ENCODE measurements around the gene DNAH3. TPM values are rescaled to one million over a fixed set of nuclear protein-coding genes. Genes with fewer than 3 reads are reported as not detected.
A peak's percentile ranks its signal among the peaks of the same experiment; 100 is the strongest.
"Not testable (repeated sequence)": the region's sequence is repeated elsewhere in the genome, so short reads cannot be mapped to it uniquely, and the experiment has no call there.

Gene DNAH3
- total RNA-seq, result under 1 TPM in 1 of 2 donors, not detected in 1; 0.21 TPM
- long read RNA-seq, partial matches to known transcripts, result 0 of 1 reads
- long read RNA-seq, other reads (novel, unspliced or antisense), result 1 of 1 reads

DNA sequence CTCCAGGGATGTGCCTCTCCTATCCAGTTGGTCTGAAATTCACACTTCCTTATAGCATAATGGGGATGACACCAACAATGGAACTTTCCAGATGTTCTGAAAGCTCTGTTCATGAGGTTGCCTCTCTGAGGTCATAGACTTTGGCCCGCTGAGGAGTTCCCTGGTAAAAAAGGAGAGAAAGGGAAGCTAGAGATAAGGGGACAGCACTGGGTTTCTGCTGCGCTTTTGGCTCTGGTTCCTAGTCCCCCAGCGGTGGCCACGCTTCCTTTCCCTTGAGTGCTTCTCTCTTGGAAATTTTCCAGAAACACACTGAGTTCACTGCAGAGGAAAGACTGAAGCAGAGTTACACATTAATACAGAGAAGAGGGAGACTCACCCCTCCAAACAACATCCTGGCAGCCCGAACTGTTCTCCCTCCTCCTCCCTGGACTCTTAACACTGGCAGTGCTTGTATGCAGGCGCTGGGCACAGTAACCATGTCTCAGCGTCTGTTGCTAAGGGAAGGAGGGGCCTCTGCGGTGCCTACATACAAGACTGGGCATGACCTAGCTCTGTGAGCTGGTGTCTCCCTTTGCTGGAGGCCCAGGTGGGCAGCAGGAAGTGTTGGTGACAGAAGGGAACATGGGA lies at the start of gene DNAH3:
TSS of gene DNAH3 (minus strand) at position 472 of the 627 bp plus-strand sequence. CDS start 527 bp downstream, outside the sequence.
- DNase-seq, result no peak
- intact Hi-C loops (cut with DNase I), result no loop called here
- ATAC-seq, result peak; percentile 12 to 26

- intact Hi-C loops (cut with DNase I), result loop anchor here (10.0 kb wide), 2 partner anchors 65 to 355 kb away; no protein-coding TSS in a partner anchor
- DNase-seq (no peak), ATAC-seq (no peak)
Observed at GRCh38 chr16:21199607-21200218, 49.1 kb upstream of the DNAH3 start.

DNA sequence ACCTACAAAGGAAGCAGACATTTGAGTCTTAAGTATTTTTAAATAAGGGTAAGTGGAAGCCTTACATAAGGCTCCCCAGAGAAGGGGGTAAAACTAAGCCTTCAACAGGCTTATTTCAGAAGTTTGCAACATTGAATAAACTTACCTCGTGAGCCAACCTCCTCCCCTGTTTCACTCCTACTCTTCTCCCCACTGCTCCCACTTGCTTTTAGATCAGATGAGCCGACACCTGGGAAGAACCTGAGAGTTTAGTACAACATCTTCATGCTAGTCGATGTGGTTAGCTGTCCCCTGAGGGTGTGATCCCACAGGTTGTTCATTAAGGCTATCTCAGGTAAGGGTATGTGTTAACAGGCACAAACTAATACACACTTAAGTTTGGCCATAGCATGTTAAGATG lies 47.0 kb upstream of the DNAH3 start:
- no peak for ATAC-seq

GRCh38 chr16:21197112-21197511 lies 46.5 kb upstream of the DNAH3 start:
- intact Hi-C loops (cut with DNase I), result loop anchor here in 1 of 2 donors (10.0 kb wide), 1 partner anchor 358 kb away; no protein-coding TSS in a partner anchor
- DNase-seq (no peak), ATAC-seq (no peak)

More for the DNA sequence above, 47.0 kb upstream of the DNAH3 start:
- DNase-seq, result no peak
- intact Hi-C loops (cut with DNase I), result loop anchor here in 1 of 2 donors (10.0 kb wide), 1 partner anchor 357 kb away; no protein-coding TSS in a partner anchor

DNA sequence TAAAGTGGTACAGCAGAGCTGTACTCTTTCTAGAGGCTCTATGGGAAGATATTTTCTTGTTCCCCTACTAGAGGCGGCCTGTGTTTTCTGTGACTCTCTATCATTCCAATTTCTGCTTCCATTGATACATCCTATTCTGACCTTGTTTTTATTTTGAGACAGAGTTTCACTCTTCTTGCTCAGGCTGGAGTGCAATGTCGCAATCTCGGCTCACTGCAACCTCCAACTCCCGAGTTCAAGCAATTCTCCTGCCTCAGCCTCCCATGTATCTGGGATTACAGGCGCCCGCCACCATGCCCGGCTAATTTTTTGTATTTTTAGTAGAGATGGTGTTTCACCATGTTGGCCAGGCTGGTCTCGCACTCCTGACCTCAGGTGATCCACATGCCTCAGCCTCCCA lies 44.7 kb upstream of the DNAH3 start:
- not testable (repeated sequence) for ATAC-seq, DNase-seq
- intact Hi-C loops (cut with DNase I), result loop anchor here in 1 of 2 donors (10.0 kb wide), 1 partner anchor 359 kb away; no protein-coding TSS in a partner anchor

DNA sequence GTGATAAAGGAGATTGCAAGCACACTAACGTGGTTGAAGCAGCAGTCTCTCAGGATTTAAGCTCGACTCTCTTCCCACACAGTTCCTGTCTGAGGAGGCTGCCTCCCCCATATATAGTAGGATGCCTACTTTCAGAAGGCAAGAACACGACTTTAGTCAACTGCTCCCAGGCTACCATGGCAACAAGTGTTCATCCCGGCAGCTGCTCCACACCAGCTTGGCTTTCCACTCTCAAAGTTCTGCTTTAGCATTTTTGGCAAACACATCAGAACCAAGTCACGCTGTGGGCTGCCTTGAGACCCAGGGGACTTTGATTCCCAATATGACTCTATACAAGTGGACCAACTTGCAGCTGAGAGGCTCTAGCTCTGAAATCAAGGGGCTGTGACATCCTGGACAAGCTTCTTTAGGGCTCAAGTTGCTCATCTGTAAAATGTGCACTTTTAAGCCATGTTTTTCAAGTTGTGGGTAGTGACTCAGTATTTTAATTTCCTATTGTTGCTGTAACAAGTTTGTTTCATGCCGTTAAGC lies 44.2 kb upstream of the DNAH3 start:
- intact Hi-C loops (cut with DNase I), result loop anchor here (5.0 to 10.0 kb wide), 2 partner anchors 107 to 360 kb away; no protein-coding TSS in a partner anchor
- no peak for ATAC-seq

GRCh38 chr16:21192991-21193390 lies 42.3 kb upstream of the DNAH3 start:
- ATAC-seq, result no peak
- intact Hi-C loops (cut with DNase I), result loop anchor here (5.0 to 10.0 kb wide), 2 partner anchors 109 to 362 kb away; no protein-coding TSS in a partner anchor
- no peak for DNase-seq

More for the DNA sequence above, 44.2 kb upstream of the DNAH3 start:
- DNase-seq, result no peak

- ATAC-seq (no peak), DNase-seq (no peak)
- intact Hi-C loops (cut with DNase I), result loop anchor here (5.0 to 10.0 kb wide), 2 partner anchors 112 to 364 kb away; no protein-coding TSS in a partner anchor
Observed at GRCh38 chr16:21190599-21190998, 40.0 kb upstream of the DNAH3 start.

DNA sequence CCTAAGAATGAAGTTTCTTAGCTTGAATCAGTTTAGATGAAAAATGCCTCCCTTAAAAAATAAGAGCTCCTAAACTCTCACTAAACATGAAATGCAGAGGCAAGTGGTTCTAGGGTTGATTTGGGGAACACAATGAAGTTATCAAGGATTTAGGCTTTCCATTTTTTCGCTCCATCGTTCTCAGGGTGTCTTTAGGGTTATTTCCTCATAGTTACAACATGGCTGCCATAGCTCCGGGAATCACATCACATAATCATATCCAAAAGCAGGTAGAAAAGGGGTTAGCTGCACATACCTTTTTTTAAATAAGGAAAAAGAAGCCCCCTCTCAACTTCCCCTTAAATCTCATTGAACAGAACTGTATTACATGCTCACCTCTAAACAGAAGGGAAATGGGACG lies 39.4 kb upstream of the DNAH3 start:
- DNase-seq, result no peak
- intact Hi-C loops (cut with DNase I), result loop anchor here (5.0 to 10.0 kb wide), 2 partner anchors 112 to 365 kb away; no protein-coding TSS in a partner anchor
- no peak for ATAC-seq

DNA sequence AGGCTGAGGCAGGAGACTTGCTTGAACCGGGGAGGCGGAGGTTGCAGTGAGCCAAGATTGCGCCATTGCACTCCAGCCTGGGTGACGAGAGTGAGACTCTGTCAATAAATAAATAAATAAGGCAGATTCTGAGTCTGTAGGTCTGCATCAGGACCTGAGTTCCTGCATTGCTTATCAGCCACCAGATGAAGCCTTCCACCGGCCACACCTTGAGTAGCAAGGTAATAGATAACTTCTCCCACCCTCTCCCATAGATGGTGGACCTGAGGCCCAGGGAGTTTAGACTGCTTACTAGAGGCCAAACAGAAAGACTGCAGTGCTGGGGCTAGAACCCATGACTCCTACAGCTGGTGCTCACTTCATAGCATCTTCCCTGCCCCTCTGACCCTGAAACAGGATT lies 38.7 kb upstream of the DNAH3 start:
- DNase-seq (no peak), ATAC-seq (no peak)
- intact Hi-C loops (cut with DNase I), result loop anchor here in 1 of 2 donors (2.0 kb wide), 1 partner anchor 111 kb away; no protein-coding TSS in a partner anchor

- no peak for DNase-seq
- intact Hi-C loops (cut with DNase I), result no loop called here
- no peak for ATAC-seq
Observed at GRCh38 chr16:21186326-21186691, 35.7 kb upstream of the DNAH3 start.

GRCh38 chr16:21185659-21186325 lies 35.1 kb upstream of the DNAH3 start:
- intact Hi-C loops (cut with DNase I), result no loop called here
- no peak for ATAC-seq
- no peak for DNase-seq

GRCh38 chr16:21184834-21185233 lies 34.2 kb upstream of the DNAH3 start:
- intact Hi-C loops (cut with DNase I), result no loop called here
- ATAC-seq (no peak), DNase-seq (no peak)

DNA sequence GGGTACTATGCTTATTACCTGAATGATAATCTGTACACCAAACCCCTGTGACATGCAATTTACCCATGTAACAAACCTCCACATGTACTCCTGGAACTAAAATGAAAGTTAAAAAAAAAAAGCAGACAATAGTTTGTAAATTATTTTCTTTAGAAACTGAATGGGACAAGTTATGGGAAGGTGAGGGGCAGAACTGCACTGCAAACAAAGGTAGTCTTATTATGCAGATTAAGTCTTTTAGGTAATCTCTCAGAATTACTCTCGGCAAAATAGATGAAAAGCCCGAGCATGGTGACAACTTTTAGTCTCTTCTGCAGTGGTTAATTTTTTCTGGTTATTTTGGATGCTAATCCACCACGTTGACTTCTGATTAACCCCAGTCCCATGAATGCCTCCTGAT lies 33.3 kb upstream of the DNAH3 start:
- DNase-seq (no peak), ATAC-seq (no peak)
- intact Hi-C loops (cut with DNase I), result no loop called here

GRCh38 chr16:21179983-21180365 lies 29.3 kb upstream of the DNAH3 start:
- DNase-seq, result no peak
- intact Hi-C loops (cut with DNase I), result no loop called here
- ATAC-seq, result no peak

- no peak for DNase-seq
- ATAC-seq, result peak; percentile 86 to 92
- intact Hi-C loops (cut with DNase I), result no loop called here
Observed at GRCh38 chr16:21179126-21179982, 28.7 kb upstream of the DNAH3 start.

GRCh38 chr16:21175397-21175796 lies 24.8 kb upstream of the DNAH3 start:
- ATAC-seq, result no peak
- intact Hi-C loops (cut with DNase I), result no loop called here
- DNase-seq, result no peak

DNA sequence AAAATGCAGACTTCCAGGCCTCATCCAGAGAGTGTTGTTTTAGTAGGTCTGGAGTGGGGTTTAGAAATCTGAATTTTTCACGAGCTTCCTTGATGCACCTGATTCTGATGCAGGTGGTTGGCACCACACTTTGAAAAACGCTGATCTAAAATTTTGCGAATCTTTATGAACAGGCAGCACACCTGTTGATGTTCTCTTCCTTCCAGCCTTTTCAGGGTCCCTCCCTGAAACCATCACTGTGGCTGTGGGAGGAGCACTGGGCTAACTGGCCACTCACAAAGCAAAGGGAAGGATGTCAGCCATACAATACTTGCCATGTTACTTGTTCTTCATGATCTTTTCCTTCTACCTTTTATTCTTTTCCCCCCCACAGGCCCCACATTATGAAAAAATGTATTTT lies 22.0 kb upstream of the DNAH3 start:
- DNase-seq (no peak), ATAC-seq (no peak)
- intact Hi-C loops (cut with DNase I), result no loop called here

All from left cardiac atrium (tissue), 4 donors.